Fibroblast of lung (primary cell): ENCODE results near the gene GORAB. TPM values are rescaled to one million over a fixed set of nuclear protein-coding genes. Genes with fewer than 3 reads are reported as not detected.

Experiments
- DNase-seq, 2 donors: peaks; one replicate each; pipeline versions ENCODE4 v3.0.0 to v3.0.0-alpha.2; 2010; ENCODE audit warnings: low read depth in 2 of 2
- H2AFZ ChIP-seq: 2 replicates; pipeline ENCODE4 v1.5.1; 2012; ENCODE audit warnings: low read length, control low read depth, inconsistent platforms
- H3K27ac ChIP-seq: 2 replicates; pipeline ENCODE4 v1.5.1; 2011; ENCODE audit warnings: low read length, control low read depth; ENCODE audit not compliant: insufficient read depth
- H3K27me3 ChIP-seq: 2 replicates; pipeline ENCODE4 v1.5.1; 2011; ENCODE audit warnings: mild to moderate bottlenecking, low read length; ENCODE audit not compliant: control insufficient read depth, insufficient read depth
- H3K36me3 ChIP-seq: 2 replicates; pipeline ENCODE4 v1.5.1; 2011; ENCODE audit warnings: low read length; ENCODE audit not compliant: control insufficient read depth, insufficient read depth
- H3K4me1 ChIP-seq: 2 replicates; pipeline ENCODE4 v1.5.1; 2011; ENCODE audit warnings: low read length; ENCODE audit not compliant: control insufficient read depth, insufficient read depth; ENCODE audit errors: extremely low read depth
- H3K4me2 ChIP-seq: 2 replicates; pipeline ENCODE4 v1.5.1; 2011; ENCODE audit warnings: low read length, control low read depth; ENCODE audit not compliant: insufficient read depth; ENCODE audit errors: extremely low read depth
- H3K4me3 ChIP-seq, 4 experiments: fragments of 200-600 bp in 1 of 4; sonication (generic) in 1 of 4; replicated peaks in 1 of 4; 2 replicates each; pipeline ENCODE4 v1.5.1; 2011 to 2016; ENCODE audit warnings: low read length in 4 of 4, low read depth in 3 of 4, mild to moderate bottlenecking in 3 of 4, control low read depth in 2 of 4, inconsistent platforms in 1 of 4, mixed read lengths in 1 of 4; ENCODE audit not compliant: insufficient read depth in 1 of 4; ENCODE audit errors: control extremely low read depth in 1 of 4
- H3K79me2 ChIP-seq: 2 replicates; pipeline ENCODE4 v1.5.1; 2012; ENCODE audit warnings: mild to moderate bottlenecking, low read length, inconsistent platforms; ENCODE audit not compliant: control insufficient read depth, insufficient read depth
- H3K9ac ChIP-seq: 2 replicates; pipeline ENCODE4 v1.5.1; 2011; ENCODE audit warnings: mild to moderate bottlenecking, low read length, control low read depth; ENCODE audit not compliant: insufficient read depth
- H3K9me3 ChIP-seq: 2 replicates; pipeline ENCODE4 v1.5.1; 2012; ENCODE audit warnings: low read depth, low read length; ENCODE audit not compliant: control insufficient read depth, insufficient read depth
- H4K20me1 ChIP-seq: 2 replicates; pipeline ENCODE4 v1.5.1; 2011; ENCODE audit warnings: low read length; ENCODE audit not compliant: control insufficient read depth, insufficient read depth; ENCODE audit errors: extremely low read depth
- CTCF ChIP-seq, 2 donors: IDR thresholded peaks in 1 of 2; conservative IDR thresholded peaks in 1 of 2; 1 replicate in 1 of 2; 2 replicates in 1 of 2; pipeline ENCODE4 v1.5.1; 2011 to 2012; ENCODE audit warnings: low read length in 2 of 2, control low read depth in 1 of 2, inconsistent platforms in 1 of 2, low read depth in 1 of 2, mild to moderate bottlenecking in 1 of 2
- EZH2 ChIP-seq: IDR thresholded peaks from 2 replicates; pipeline ENCODE4 v1.5.1; 2012; ENCODE audit warnings: low read length, control low read depth, mild to moderate bottlenecking; ENCODE audit errors: missing control alignments
- polyA plus RNA-seq, 2 donors: library from polyadenylated mRNA; depleted of rRNA in 1 of 2; stranded (reverse) in 1 of 2; unstranded in 1 of 2; fragments of >200 nt; gene quantifications; 2 replicates each; pipeline ENCODE4 v1.2.1, GENCODE V29; 2011 to 2012; ENCODE audit warnings: missing spikeins in 1 of 2
- total RNA-seq: library from RNA; depleted of rRNA; stranded (reverse); fragments of >200 nt; gene quantifications from 2 replicates; pipeline ENCODE4 v1.2.1, GENCODE V29; 2014

Gene GORAB
- total and polyA plus RNA-seq, 2 donors (not counting 1 experiment from before 2014, with no cell fraction given): 17.7 to 27.6 TPM

GRCh38 chr1:170567214-170567613 is 35.2 kb downstream of the GORAB start:
- Histone ChIP-seq H3K4me2 (no peak overlapping the region), H3K79me2 (no peaks in the 10 kb centered on the region), H3K27me3 (no peaks in the 10 kb centered on the region), H3K27ac (no peak overlapping the region), H3K4me1 (peaks cover 9% of the 10 kb centered on the region), H3K36me3 (no peaks in the 10 kb centered on the region), H3K9me3 (no peaks in the 10 kb centered on the region), H2AFZ (no peak overlapping the region), H4K20me1 (no peaks in the 10 kb centered on the region), H3K4me3 (no peak overlapping the region), H3K9ac (no peak overlapping the region)
- no peak for DNase-seq
- TF ChIP-seq EZH2: no peak
- no peak for TF ChIP-seq CTCF (conservative IDR thresholded peaks at IDR 0.05 in 1 of 2, IDR thresholded peaks at IDR 0.05 in 1 of 2; ENCODE audit: low read depth in 1 of 2, low read length in 2 of 2)

GRCh38 chr1:170568197-170568596 is 36.2 kb downstream of the GORAB start:
- no peaks in the 10 kb centered on the region for H4K20me1 ChIP-seq
- no peaks in the 10 kb centered on the region for H3K9me3 ChIP-seq
- TF ChIP-seq CTCF (conservative IDR thresholded peaks at IDR 0.05 in 1 of 2, IDR thresholded peaks at IDR 0.05 in 1 of 2; ENCODE audit: low read depth in 1 of 2, low read length in 2 of 2): no peak
- peaks cover 4% of the 10 kb centered on the region for H3K4me1 ChIP-seq
- H3K27ac ChIP-seq: no peak overlapping the region
- no peaks in the 10 kb centered on the region for H3K36me3 ChIP-seq
- H3K4me2 ChIP-seq: no peak overlapping the region
- H3K79me2 ChIP-seq: no peaks in the 10 kb centered on the region
- H3K9ac ChIP-seq: no peak overlapping the region
- DNase-seq: no peak
- H3K4me3 ChIP-seq: no peak overlapping the region
- H3K27me3 ChIP-seq: no peaks in the 10 kb centered on the region
- H2AFZ ChIP-seq: no peak overlapping the region

GRCh38 chr1:170576980-170577379 is 45.0 kb downstream of the GORAB start:
- no peak overlapping the region for H2AFZ ChIP-seq
- TF ChIP-seq EZH2: no peak
- no peak for TF ChIP-seq CTCF (conservative IDR thresholded peaks at IDR 0.05 in 1 of 2, IDR thresholded peaks at IDR 0.05 in 1 of 2; ENCODE audit: low read depth in 1 of 2, low read length in 2 of 2)
- H3K27ac ChIP-seq: no peak overlapping the region
- H3K9ac ChIP-seq: no peak overlapping the region
- no peaks in the 10 kb centered on the region for H3K9me3 ChIP-seq
- H3K79me2 ChIP-seq: no peaks in the 10 kb centered on the region
- H3K36me3 ChIP-seq: no peaks in the 10 kb centered on the region
- DNase-seq: no peak
- no peaks in the 10 kb centered on the region for H3K4me1 ChIP-seq
- no peak overlapping the region for H3K4me3 ChIP-seq
- no peaks in the 10 kb centered on the region for H4K20me1 ChIP-seq
- no peaks in the 10 kb centered on the region for H3K27me3 ChIP-seq
- H3K4me2 ChIP-seq: no peak overlapping the region
